GM15510 (cell line): ENCODE measurements around the gene CTCF.

ENCODE experiments used
- POLR2A ChIP-seq: IDR thresholded peaks from 3 replicates; pipeline ENCODE4 v1.6.1; 2011; ENCODE audit warnings: borderline replicate concordance; ENCODE audit not compliant: insufficient read length; ENCODE audit errors: extremely low read depth

The CTCF gene

DNA sequence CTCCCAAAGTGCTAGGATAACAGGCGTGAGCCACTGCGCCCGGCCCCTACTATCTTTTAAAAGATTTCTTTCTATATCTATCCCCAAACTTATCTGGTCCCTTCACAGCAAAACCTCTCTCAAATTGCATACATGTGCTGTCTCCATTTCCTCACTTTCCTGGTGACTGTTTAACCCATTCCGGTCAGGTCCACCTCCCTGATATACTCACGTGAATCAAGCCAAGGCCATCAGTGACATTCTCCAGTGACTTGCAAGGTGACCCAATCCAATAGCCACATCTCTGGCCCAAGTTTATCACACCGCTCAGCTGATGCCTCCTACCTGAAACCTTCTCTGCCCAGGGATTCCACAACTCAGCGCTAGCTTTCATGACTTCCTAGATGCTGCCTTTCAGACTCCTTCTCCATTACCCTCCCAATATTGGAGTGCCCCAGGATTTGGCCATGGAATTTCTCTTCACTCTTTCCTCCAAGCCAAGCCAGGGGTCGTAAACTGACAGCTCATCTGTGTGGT lies 1.4 kb upstream of the CTCF start:
- TF ChIP-seq POLR2A, result no peak

DNA sequence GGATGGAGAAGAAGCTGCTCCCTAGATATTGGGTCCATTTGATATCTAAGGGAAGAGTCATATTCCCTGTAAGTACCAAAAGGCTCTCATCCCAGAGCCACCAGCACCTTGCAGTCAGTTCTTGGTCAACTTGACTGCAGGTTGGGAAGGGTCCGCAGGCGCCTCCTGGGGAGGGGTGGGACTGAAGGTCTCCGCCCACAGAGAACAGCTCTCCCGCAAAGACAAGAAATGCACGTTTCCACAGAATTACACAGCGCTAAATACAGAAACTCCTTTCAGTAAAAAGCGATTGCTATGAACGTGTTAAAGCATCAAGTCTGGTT lies 864 bp upstream of the CTCF start:
- TF ChIP-seq POLR2A, result no peak

DNA sequence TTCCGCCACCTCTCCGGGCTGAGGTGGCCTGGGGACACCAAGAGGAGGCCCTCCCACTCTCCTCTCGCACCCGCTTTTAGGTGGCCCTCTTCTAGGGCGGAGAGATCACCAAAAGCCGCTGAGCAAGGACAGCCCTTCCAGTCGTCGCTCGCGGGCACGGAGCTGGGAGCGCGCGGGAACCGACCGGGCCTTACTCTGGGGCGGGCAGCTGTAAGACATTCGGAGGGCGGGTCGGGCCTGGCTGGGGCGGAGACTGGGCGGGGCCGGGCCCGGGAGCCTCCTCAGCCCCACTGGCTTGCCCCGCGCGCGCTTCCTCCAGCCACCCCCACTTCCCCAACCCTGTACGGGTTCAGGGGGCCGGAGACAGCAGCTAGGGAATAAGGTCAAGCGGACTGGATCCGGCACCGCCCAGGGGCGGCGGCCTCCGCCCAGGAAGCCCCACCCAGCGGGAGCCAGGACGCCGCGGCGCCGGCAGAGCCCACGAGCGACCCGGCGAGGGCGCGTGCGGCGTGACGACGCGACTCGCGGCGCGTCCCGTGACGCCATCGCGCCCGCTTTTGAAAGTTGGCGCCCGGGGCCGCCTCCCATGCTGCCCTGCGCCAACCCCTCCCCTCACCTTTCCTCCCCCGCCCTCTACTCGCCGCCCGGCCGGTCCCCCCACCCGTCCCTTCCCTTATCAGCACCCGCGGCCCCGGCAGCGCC lies 351 bp upstream of the CTCF start:
- TF ChIP-seq POLR2A, result peak; percentile 85

DNA sequence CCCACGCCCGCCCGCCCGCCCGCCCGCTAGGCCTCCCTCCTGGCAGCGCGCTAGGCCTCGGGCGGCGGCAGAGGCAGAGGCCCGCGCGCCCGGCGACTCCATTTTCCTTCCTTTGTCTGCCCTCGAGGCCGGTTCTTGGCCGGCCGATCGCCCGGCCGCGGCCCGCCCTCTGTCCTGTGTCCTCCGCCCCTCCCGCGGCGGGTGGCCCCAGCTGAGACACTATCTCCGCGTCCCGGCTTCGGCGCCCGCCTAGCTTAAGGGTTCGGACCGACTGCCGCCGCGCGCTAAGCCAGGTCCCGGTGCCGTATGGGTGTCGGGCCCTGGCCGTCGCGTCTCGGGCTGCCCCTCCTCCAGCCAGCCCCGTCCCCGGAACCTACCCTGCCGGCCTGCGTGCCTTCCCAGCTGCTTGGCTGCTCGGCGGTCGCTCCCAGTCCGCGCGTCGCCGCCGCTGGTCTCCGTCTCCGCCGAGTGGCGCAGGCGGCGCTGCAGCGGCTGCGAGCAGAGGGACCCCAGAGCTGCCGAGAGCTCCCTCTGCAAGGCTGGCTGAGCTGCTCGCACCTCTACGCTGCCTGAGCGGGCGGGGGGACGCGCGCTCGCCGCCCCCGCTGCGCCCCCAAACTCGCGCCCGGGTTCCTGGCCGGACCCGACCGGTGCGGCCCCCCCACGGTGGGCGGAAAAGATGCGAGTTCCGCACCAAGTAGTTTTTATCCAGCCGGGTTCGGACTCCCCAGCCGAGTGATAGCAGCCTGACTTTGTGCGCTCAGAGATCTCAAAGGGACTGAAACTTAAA lies 787 bp downstream of the CTCF start:
- peak; percentile 65 for TF ChIP-seq POLR2A

DNA sequence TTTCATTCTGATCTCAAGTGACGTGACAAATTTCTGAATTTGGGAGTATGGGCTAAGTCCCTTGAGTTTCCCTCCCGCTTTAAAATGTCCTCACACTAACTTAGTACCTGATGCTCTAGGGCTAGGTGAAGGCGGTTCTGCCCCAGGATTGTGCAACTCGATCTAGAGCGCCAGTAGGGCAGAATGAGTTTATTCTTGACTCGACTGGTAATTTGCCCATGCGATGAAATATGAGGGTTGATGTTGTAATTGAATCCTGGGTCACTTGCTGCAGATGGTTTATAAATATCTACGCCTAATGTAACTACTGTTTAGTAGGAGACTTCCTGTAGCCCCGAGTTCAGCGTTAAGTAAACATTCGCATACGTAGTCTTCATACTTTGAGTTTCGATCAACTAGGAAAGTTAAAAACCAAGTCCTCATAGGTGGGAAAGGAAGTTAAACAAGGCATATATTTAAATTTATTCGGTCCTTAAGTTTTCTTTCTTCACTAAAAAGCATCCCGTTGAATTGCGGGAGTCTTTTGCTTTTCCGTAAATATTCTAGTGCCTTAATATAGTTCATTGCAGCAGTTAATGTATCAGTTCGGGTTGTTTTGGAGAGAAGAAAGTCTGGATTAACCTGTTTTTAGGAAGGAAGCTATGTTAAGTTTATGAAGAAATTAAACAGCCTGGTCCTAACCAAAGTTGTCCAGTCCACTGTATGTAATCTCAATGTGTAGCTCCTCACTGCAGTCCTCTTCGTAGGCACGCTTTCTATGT lies 1.6 kb downstream of the CTCF start:
- TF ChIP-seq POLR2A, result no peak

DNA sequence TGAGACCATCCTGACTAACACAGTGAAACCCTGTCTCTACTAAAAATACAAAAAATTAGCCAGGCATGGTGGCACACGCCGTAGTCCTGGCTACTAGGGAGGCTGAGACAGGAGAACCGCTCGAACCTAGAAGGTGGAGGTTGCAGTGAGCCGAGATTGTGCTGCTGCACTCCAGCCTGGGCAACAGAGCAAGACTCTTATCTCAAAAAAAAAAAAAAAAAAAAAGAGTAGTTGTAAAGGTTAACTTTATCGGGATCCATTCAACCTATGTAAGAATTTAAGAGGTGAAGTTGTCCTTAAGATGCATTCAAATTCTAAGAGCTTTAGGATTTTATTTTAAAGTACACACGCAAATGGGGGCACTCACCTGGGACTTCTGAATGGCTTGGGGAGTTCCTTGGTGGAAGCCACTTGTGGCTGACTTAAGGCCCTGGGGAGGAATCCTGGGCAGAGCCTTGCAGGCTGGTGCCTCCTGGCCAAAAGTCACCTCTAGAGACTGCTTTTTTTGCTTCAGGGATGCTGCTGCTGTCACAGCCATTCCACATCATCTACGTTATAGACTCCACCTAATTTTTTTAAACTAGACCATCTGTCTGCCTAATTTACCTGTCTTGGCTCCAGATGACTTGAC lies 3.3 kb downstream of the CTCF start:
- no peak for TF ChIP-seq POLR2A

DNA sequence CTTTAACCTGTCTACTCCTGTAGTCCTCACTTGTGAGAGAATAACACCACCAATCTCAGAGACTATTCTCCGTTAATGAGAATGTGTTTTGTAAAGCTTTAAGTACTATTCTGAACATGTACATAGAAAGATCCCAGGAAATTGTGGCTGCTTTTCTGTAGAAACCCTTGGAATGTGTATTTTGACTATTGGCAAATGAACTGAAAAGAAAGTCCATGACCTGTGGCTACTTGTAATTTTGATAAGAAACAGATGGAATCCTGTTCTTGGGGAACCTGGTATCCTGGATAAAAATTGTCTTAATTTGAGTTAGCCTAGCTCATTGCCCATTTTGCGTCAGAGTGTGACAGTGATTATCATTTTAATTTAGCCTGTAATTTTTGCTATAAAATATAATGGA lies 9.1 kb downstream of the CTCF start:
- no peak for TF ChIP-seq POLR2A

DNA sequence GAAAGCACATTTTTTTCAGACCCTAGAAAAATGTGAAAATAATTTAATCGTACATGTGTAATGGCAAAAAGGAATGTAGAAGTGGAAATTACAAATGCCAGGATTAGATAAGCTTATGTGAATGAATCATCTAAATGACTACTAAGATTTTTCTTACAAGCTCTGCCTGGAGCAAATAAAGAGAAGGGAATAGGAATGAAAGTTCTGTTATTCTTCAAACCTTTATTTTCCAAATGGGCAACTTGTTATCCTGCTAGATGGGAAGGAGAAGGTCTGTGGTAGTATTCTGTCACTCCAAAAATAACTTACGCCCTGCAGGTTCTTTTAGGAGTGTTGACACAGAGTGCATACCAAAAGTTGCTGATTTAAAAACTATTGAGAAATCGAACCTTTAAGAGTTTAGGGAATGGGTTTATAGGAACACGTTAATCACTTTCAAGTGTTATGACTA lies 9.7 kb downstream of the CTCF start:
- TF ChIP-seq POLR2A, result no peak

DNA sequence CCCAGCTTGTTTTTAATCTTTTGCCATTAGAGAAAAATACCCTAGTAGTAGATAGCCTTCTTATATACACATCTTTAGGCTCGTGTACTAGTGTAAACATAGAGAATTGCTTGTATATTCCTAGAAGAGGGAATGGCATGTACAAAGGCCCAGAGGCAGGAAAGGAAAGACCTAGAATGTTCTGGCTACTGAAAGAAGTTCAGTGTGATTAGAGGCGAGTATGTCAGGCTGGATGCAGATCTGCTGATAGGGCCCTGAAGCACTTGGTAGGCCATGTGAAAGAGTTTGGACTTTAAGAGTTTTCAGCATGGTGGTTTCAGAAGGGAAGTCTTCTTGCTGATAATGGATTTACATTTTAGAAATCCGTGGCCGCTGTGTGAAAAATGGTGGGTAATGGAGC lies 17.4 kb downstream of the CTCF start:
- no peak for TF ChIP-seq POLR2A

DNA sequence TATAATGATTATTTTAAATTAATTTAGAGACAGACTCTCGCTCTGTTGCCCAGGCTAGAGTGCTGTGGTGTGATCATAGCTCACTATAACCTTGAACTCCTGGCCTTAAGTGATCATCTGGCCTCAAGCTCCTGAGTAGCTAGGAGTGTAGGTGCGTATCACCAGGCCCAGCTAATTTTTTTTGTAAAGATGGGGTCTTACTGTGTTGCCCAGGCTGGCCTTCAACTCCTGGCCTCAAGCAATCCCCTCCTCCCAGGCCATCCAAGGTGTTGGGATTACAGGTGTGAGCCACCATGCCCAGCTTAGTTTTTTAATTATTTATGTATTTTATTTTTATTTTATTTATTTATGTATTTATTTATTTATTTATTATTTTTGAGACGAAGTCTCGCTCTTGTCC lies 17.9 kb downstream of the CTCF start:
- no peak for TF ChIP-seq POLR2A

DNA sequence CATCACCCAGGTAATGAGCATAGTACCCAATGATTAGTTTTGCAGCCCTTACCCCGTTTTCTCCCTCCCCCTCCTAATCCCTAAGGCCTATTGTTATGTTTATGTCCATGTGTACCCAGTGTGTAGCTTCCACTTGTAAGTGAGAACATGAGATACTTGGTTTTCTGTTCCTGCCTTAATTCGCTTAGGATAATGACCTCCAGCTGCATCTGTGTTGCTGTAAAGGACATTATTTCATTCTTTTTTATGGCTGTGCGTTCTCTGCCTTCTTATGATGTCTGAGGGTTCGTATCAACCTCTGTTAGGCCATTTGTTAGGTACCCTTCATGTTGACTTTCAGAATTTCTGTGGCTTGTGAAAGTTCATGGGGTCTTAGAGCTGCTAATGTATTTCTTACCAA lies 31.0 kb downstream of the CTCF start:
- no peak for TF ChIP-seq POLR2A

DNA sequence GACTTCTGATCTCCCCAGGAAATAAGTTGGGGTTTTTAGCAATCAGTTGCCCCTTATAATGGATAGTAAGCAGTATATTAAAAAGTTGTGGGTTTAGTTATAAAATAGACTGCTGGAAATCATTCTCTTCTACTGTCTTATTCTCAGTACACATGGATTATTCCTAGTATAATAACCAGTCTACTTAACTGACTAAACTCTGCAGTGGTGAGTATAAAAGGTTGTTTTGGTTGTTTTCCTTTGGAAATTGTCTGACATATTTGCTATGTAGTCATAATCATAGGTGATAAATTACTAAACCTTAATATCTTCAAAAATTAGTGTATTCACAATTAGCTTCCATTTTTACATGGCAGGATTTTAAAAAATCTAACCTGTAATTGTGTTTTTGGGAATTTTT lies 31.4 kb downstream of the CTCF start:
- TF ChIP-seq POLR2A, result no peak

DNA sequence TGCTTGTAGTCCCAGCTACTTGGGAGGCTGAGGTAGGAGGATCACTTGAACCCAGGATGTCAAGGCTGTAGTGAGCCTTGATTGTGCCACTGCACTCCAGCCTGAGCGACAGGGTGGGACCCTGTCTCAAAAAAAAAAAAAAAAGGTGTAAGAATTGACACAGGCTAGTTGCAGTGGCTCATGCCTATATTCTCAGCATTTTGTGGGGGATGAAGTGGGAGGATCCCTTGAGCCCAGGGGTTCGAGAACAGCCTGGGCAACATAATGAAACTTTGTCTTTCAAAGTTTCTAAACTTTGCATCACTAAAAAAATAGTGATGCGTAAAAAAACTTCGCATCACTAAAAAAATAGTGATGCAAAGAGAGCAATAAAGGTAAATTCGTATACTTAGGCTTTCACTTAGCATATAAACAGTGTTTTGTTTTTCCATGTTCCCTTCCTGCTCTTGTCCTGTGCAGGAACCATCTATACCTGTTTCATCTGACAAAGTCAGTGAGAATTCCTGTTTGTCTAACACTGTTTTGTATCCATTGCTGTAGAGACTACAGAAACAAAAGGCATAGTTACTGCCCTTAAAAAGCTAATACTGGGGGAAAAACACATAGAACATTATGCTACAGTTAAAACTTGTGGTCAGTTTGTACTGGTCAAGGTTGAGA lies 32.1 kb downstream of the CTCF start:
- TF ChIP-seq POLR2A, result no peak

DNA sequence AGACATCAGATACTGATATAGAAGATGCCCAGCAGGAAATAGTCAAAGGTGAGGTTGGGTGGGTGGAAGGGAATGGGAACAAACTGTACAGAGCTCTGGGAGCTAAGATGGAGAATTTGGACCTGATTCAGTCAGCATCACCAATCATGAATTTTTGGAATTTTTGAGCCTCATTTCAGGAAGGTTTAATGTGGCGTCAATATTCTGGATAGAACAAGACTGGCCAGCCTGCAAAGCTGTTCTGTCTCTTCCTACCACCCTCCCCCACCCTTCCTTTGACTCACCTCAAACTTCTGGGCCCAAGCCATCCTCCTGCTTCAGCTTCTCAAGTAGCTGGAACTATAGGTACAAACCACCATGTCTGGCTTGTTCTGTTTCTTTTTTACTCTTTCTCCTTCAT lies 32.6 kb downstream of the CTCF start:
- no peak for TF ChIP-seq POLR2A
